Left forelimb (tissue), 1 donor: ENCODE results near the gene ARPIN.
A peak's percentile ranks its signal among the peaks of the same experiment; 100 is the strongest.
"Not testable (repeated sequence)": the region's sequence is repeated elsewhere in the genome, so short reads cannot be mapped to it uniquely, and the experiment has no call there.

Source experiments
- DNase-seq: peaks from one replicate; pipeline ENCODE4 v3.0.0-alpha.2; 2018; ENCODE audit warnings: low spot score

The ARPIN gene

GRCh38 chr15:89912674-89913396, at the start of gene ARPIN:
TSS of gene ARPIN (minus strand) at chr15:89912952. CDS start at chr15:89912835, 117 bp downstream.
- peak; percentile 82 for DNase-seq

- no peak for DNase-seq
Observed at GRCh38 chr15:89958107-89958805, 45.5 kb upstream of the ARPIN start.

GRCh38 chr15:89955449-89955998, 42.8 kb upstream of the ARPIN start:
- DNase-seq = not testable (repeated sequence)

GRCh38 chr15:89954541-89954940, 41.8 kb upstream of the ARPIN start:
- no peak for DNase-seq

- no peak for DNase-seq
Observed at GRCh38 chr15:89948796-89949195, 36.0 kb upstream of the ARPIN start.

- DNase-seq = no peak
Observed at GRCh38 chr15:89947385-89947784, 34.6 kb upstream of the ARPIN start.

- DNase-seq = no peak
Observed at GRCh38 chr15:89946681-89947299, 34.0 kb upstream of the ARPIN start.

GRCh38 chr15:89943721-89944120, 31.0 kb upstream of the ARPIN start:
- not testable (repeated sequence) for DNase-seq

GRCh38 chr15:89939910-89940309, 27.2 kb upstream of the ARPIN start:
- no peak for DNase-seq

GRCh38 chr15:89939377-89939776, 26.6 kb upstream of the ARPIN start:
- DNase-seq = not testable (repeated sequence)

- DNase-seq = no peak
Observed at GRCh38 chr15:89937365-89938350, 24.9 kb upstream of the ARPIN start.

GRCh38 chr15:89936786-89937265, 24.1 kb upstream of the ARPIN start:
- no peak for DNase-seq

GRCh38 chr15:89936051-89936785, 23.5 kb upstream of the ARPIN start:
- DNase-seq = no peak

- no peak for DNase-seq
Observed at GRCh38 chr15:89932880-89933279, 20.1 kb upstream of the ARPIN start.

- no peak for DNase-seq
Observed at GRCh38 chr15:89928421-89928820, 15.7 kb upstream of the ARPIN start.

GRCh38 chr15:89926158-89926557, 13.4 kb upstream of the ARPIN start:
- no peak for DNase-seq

GRCh38 chr15:89917442-89918101, 4.8 kb upstream of the ARPIN start:
- DNase-seq = no peak

- no peak for DNase-seq
Observed at GRCh38 chr15:89916660-89917059, 3.9 kb upstream of the ARPIN start.

GRCh38 chr15:89912145-89912673, 543 bp downstream of the ARPIN start:
- peak; percentile 76 for DNase-seq
